HUES64 (cell line): ENCODE results near the gene DDX1.

Experiments
- H3K27ac ChIP-seq: 2 replicates; pipeline ENCODE4 v1.7.0; 2013; ENCODE audit warnings: low read depth, low read length, inconsistent platforms
- H3K27me3 ChIP-seq: 2 replicates; pipeline ENCODE4 v1.6.1; 2013; ENCODE audit warnings: mild to moderate bottlenecking, low read length; ENCODE audit not compliant: insufficient read depth
- H3K36me3 ChIP-seq: 2 replicates; pipeline ENCODE4 v1.6.1; 2013; ENCODE audit warnings: mild to moderate bottlenecking, low read length; ENCODE audit not compliant: insufficient read depth
- H3K4me1 ChIP-seq: 2 replicates; pipeline ENCODE4 v1.6.1; 2013; ENCODE audit warnings: mild to moderate bottlenecking, low read length, moderate library complexity; ENCODE audit not compliant: insufficient read depth
- H3K4me3 ChIP-seq: 2 replicates; pipeline ENCODE4 v1.5.1; 2013; ENCODE audit warnings: mild to moderate bottlenecking, low read length, moderate library complexity
- H3K9ac ChIP-seq: 2 replicates; pipeline ENCODE4 v1.6.1; 2013; ENCODE audit warnings: mild to moderate bottlenecking, low read depth, low read length
- H3K9me3 ChIP-seq: 2 replicates; pipeline ENCODE4 v1.6.1; 2013; ENCODE audit warnings: low read depth, low read length; ENCODE audit not compliant: insufficient read depth
- WGBS: fragments of 150-250, 120-280 bp; methylation state at CpG from one replicate; pipeline ENCODE4 v1.1.7; 2013; ENCODE audit warnings: missing lambda C conversion rate; 5-methylcytosine and 5-hydroxymethylcytosine counted together

DDX1 gene

DNA sequence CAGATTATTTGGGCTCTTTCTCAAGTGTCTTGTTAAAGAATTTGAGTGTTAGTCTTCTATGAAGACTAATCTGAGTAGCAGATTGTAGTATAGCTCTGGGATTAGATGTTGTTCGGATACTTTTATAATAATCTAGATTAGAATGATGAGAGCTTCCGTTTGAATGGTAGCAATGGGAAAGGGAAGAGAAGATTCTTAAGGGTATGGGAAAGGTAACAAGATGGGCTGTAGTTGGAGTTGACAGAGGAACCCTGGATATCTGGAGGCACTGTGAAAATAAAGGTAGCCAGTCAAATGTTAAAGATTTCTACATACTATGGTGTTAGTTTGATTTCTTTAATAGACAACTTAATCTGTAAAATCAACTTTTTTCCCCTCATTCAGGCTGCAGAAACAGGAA is 4.7 kb downstream of the DDX1 start:
- H3K4me1 ChIP-seq = 0 out of 2 replicates have a peak, but pooled peaks cover 2% of the 10 kb centered on the region
- no peaks in the 10 kb centered on the region for H3K27me3 ChIP-seq
- WGBS = 91% methylated on average over 2 of the region's 2 CpGs
- H3K9ac ChIP-seq = no peak overlapping the region
- no peak overlapping the region for H3K27ac ChIP-seq
- no peaks in the 10 kb centered on the region for H3K9me3 ChIP-seq
- no peak overlapping the region for H3K4me3 ChIP-seq
- H3K36me3 ChIP-seq = peaks cover 68% of the 10 kb centered on the region

DNA sequence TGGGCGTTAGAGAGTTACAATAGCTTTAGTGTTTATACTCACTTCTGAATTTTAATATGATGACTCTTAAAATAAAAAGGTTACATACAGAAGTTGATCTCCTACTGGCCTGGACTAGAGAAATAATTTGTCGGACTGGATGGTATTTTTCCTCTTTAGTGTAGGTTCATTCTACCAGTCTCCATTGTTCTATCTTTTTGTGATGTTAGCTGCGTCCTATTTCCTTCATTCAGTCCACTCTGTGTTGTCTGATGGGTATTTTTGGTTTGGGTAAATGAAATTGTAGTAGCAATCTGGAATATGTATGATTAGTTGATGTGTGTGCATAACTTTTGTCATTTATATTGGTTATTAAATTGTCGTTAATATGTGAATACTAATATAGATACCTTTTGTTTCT is 5.3 kb downstream of the DDX1 start:
- H3K27ac ChIP-seq = no peak overlapping the region
- H3K4me1 ChIP-seq = 0 out of 2 replicates have a peak, but pooled peaks cover 2% of the 10 kb centered on the region
- H3K27me3 ChIP-seq = no peaks in the 10 kb centered on the region
- peaks cover 74% of the 10 kb centered on the region for H3K36me3 ChIP-seq
- H3K9ac ChIP-seq = no peak overlapping the region
- H3K9me3 ChIP-seq = no peaks in the 10 kb centered on the region
- 91% methylated on average over 2 of the region's 4 CpGs for WGBS
- H3K4me3 ChIP-seq = no peak overlapping the region

DNA sequence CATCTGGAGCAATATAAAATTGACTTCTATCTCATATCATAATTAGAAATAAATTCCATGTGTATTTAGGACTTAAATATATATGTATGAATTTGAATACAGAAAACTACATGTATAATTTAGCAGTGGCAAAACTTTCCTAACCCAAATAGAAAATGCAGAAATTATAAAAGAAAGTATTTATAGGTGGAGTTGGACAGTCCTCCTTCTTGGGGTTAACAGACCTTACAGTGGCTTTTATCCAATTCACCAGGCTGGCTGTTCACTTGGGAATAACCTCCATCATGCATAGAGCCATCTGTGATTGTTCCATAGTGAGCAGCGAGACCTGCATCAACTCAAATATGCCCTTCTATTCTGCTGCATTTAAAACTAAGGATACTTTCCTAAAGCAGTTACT is 8.3 kb downstream of the DDX1 start:
- no peak overlapping the region for H3K4me3 ChIP-seq
- no peaks in the 10 kb centered on the region for H3K27me3 ChIP-seq
- H3K36me3 ChIP-seq = peaks cover 99% of the 10 kb centered on the region
- H3K27ac ChIP-seq = no peak overlapping the region
- H3K9me3 ChIP-seq = no peaks in the 10 kb centered on the region
- WGBS = 100% methylated on average over 1 of the region's 1 CpG
- H3K4me1 ChIP-seq = no peaks in the 10 kb centered on the region
- no peak overlapping the region for H3K9ac ChIP-seq

DNA sequence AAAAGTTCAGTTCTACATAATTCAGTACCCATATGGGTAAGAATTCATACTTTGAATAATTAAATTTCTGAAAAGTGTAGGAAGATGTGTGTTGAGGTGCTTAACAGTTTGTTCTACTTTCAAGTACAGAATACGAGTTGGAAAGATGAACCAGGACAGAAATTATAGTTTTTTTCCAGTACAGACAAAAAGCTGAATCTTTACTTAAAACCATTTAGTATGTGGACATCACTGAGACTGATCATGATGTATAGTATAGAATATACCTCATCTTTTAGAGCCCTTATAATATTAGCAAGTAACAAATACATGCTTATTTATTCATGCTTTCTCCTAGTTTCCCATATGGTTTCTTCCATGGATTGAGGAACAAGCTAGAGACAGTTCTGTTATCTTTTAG is 10.0 kb downstream of the DDX1 start:
- H3K27me3 ChIP-seq = no peaks in the 10 kb centered on the region
- peaks cover 99% of the 10 kb centered on the region for H3K36me3 ChIP-seq
- H3K4me3 ChIP-seq = no peak overlapping the region
- no peak overlapping the region for H3K27ac ChIP-seq
- H3K9me3 ChIP-seq = no peaks in the 10 kb centered on the region
- 100% methylated on average over 1 of the region's 1 CpG for WGBS
- no peak overlapping the region for H3K9ac ChIP-seq
- H3K4me1 ChIP-seq = no peaks in the 10 kb centered on the region

DNA sequence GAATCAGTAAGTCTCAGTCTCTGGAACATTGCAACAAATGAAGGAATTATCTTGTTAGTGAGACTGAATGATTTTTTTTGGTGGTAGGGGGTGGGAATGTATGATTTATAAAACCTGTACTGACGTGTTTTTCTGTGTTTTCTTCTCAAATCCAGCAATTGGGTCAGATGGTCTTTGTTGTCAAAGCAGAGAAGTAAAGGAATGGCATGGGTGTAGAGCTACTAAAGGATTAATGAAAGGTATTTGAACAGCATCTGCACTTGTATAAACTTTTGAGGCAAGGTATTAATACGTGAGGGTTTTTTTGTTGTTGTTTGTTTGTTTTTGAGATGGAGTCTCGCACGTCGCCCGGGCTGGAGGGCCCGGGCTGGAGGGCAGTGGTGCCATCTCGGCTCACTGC is 10.7 kb downstream of the DDX1 start:
- 97% methylated on average over 8 of the region's 8 CpGs for WGBS

DNA sequence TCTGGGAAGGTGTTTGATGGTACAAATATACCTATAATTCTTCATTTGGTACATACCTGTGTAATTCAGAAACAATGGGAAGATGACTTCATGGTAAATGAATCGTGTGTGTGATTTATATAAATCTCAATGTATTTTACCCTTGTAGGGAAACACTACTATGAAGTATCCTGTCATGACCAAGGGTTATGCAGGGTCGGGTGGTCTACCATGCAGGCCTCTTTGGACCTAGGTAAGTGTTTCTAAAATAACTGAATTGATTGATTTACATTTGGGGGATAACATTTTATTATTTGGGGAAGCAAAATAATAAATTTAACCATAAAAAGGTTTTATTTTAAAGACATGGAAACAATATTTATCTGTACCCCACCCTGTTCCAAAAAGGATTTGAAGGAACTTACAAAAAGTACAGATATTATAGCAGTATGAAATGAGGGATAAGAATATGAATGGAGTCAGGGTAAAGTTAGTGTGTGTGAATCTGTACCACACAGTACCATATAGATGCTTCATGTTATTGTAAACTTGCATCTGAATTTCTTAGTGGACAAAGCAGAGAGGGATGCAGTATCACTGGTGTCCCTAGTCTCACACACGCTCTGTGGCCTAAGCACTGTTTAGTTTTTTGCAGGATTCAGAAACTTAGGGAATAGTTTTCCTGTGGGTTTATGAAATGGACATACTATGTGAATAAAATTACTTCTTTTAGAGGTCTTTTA is 11.5 kb downstream of the DDX1 start:
- no peaks in the 10 kb centered on the region for H3K9me3 ChIP-seq
- H3K36me3 ChIP-seq = peaks cover 99% of the 10 kb centered on the region
- H3K27me3 ChIP-seq = no peaks in the 10 kb centered on the region
- H3K4me3 ChIP-seq = no peak overlapping the region
- no peak overlapping the region for H3K9ac ChIP-seq
- 96% methylated on average over 2 of the region's 3 CpGs for WGBS
- H3K4me1 ChIP-seq = no peaks in the 10 kb centered on the region
- no peak overlapping the region for H3K27ac ChIP-seq

More for the DNA sequence above, 10.7 kb downstream of the DDX1 start:
- Histone ChIP-seq H3K27me3 (no peaks in the 10 kb centered on the region), H3K4me1 (no peaks in the 10 kb centered on the region), H3K4me3 (no peak overlapping the region), H3K9me3 (no peaks in the 10 kb centered on the region), H3K36me3 (peaks cover 99% of the 10 kb centered on the region), H3K27ac (no peak overlapping the region), H3K9ac (no peak overlapping the region)

DNA sequence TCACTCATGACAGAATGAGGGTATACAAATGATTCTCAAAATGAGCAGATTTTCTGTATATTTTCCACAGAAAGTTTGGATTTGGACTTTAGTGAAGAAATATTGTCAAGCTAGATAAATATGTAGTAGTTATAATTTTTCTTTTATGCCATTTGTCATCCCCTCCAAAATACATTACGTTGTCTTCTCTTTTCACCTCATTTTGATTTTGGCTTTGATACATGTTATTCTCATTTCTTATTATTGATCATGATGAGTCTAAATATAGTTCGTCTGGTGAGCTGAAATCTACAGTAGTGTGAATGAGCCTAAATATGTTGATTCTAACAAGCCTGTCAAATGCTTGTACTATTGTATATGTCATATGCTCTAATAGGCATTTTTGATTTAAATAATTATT is 12.3 kb downstream of the DDX1 start:
- Histone ChIP-seq H3K27me3 (no peaks in the 10 kb centered on the region), H3K4me1 (no peaks in the 10 kb centered on the region), H3K9me3 (no peaks in the 10 kb centered on the region), H3K9ac (no peak overlapping the region), H3K27ac (no peak overlapping the region), H3K4me3 (no peak overlapping the region), H3K36me3 (peaks cover 99% of the 10 kb centered on the region)
- 100% methylated on average over 1 of the region's 2 CpGs for WGBS

DNA sequence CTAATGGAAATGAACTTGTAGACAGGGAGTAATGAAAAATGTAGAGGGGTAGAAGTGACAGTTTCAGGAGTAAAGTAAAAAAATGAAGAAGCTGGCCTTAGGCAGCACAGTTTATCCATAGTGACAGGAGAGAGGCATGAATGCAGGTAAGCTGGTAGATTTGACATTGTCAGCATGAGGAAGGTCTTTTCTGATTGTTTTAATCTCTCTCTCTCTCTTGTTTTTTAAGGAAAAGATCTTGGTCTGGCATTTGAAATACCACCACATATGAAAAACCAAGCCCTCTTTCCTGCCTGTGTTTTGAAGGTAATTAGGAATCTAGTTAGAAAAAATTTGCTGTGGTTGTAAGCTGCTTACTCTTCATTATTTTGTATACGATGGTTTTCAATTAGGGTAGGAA is 14.1 kb downstream of the DDX1 start:
- WGBS = 96% methylated on average over 1 of the region's 1 CpG
- peaks cover 100% of the 10 kb centered on the region for H3K36me3 ChIP-seq

DNA sequence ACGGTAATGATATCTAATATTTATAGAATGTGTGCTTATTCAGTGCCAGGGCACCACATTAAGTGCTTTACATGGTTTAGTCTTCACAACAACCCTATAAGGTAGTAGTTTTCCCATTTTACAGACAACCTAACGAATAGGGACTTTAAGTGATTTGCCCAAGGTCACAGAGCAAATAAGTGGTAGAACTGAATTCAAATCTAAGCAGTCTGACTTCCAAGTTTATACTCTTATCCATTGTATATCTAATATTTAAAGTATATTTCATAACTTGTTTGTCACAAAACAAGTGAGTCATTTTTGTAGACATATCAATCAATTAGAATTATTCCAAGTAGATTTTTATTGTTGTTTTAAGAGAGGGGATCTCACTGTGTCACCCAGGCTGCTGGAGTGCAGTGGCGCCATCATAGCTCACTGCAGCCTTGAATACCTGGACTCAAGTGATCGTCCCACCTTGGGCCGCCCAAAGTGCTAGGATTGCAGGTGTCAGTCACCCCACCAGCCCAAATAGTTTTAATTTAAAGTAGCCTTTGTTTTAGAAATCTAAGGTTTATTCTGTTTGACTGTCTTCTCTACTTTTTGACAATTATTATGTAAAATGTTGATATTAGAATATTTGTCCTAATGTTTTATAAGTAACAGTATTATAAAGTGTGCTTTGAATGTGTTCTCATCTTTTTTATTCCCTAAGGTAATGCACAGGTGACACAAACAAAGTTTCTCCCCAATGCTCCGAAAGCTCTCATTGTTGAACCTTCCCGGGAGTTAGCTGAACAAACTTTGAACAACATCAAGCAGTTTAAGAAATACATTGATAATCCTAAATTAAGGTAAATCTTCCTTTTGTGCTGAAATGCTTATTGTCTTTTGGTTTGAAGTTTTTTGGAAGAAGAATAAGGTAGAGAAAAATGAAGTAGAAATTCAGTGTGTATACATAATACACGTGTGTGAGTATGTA is 15.1 kb downstream of the DDX1 start:
- Histone ChIP-seq H3K9ac (no peak overlapping the region), H3K4me1 (no peaks in the 10 kb centered on the region), H3K27ac (no peak overlapping the region), H3K36me3 (peaks cover 89% of the 10 kb centered on the region), H3K27me3 (no peaks in the 10 kb centered on the region), H3K4me3 (no peak overlapping the region), H3K9me3 (peaks cover 4% of the 10 kb centered on the region; the same call in 1 of the 2 replicates)
- 96% methylated on average over 5 of the region's 8 CpGs for WGBS

More for the DNA sequence above, 14.1 kb downstream of the DDX1 start:
- Histone ChIP-seq H3K27me3 (no peaks in the 10 kb centered on the region), H3K4me3 (no peak overlapping the region), H3K9me3 (peaks cover 4% of the 10 kb centered on the region; the same call in 1 of the 2 replicates), H3K9ac (no peak overlapping the region), H3K4me1 (no peaks in the 10 kb centered on the region), H3K27ac (no peak overlapping the region)

DNA sequence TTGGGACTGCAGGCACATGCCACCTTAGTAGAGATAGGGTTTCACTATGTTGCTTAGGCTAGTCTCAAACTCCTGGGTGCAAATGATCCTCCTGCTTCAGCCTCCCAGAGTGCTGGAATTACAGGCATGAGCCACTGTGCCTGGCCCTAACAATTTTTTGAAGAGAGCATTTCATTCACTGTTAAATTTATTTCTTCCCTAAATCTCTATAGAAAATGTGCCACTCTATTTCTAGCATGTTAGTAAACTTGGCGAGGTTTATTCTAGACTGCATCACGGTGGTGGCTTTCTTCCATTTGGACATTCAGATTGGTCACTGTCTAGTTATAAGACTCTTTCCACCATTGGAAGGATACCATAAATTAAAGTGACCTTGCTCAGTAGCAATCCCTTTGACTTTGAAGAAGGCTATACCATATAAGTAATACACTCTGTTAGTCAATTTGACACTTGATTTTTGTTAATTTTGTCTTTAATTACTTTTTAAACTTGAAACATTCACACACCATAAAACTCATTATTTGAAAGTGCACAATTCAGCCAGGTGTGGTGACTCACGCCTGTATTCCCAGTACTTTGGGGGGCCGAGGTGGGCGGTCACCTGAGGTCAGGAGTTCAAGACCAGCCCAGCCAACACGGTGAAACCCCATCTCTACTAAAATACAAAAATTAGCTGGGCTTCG is 16.2 kb downstream of the DDX1 start:
- H3K9ac ChIP-seq = no peak overlapping the region
- H3K27me3 ChIP-seq = no peaks in the 10 kb centered on the region
- WGBS = 97% methylated on average over 7 of the region's 7 CpGs
- H3K36me3 ChIP-seq = peaks cover 79% of the 10 kb centered on the region
- H3K4me3 ChIP-seq = no peak overlapping the region
- no peaks in the 10 kb centered on the region for H3K4me1 ChIP-seq
- no peak overlapping the region for H3K27ac ChIP-seq
- peaks cover 4% of the 10 kb centered on the region; the same call in 1 of the 2 replicates for H3K9me3 ChIP-seq

DNA sequence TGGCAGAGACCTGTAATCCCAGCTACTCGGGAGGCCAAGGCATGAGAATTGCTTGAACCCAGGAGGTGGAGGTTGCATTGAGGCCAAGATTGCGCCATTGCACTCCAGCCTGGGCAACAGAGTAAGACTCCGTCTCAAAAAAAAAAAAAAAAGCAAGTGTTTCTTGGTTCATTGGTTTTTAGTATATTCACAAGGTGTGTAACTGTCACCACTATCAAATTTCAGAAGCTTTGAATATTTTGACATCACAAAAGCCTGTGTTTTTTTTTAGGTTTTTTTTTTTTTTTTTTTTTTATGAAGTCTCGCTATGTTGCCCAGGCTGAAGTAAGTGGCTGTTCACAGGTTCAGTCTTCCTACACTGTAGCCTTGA is 16.7 kb downstream of the DDX1 start:
- no peaks in the 10 kb centered on the region for H3K4me1 ChIP-seq
- no peaks in the 10 kb centered on the region for H3K27me3 ChIP-seq
- no peak overlapping the region for H3K4me3 ChIP-seq
- H3K36me3 ChIP-seq = peaks cover 79% of the 10 kb centered on the region
- peaks cover 4% of the 10 kb centered on the region; the same call in 1 of the 2 replicates for H3K9me3 ChIP-seq
- H3K9ac ChIP-seq = no peak overlapping the region
- 88% methylated on average over 4 of the region's 4 CpGs for WGBS
- H3K27ac ChIP-seq = no peak overlapping the region
